GM12875 (cell line): ENCODE measurements around the gene MUC16.
"Not testable (repeated sequence)": the region's sequence is repeated elsewhere in the genome, so short reads cannot be mapped to it uniquely, and the experiment has no call there.

Experiments used
- H3K4me3 ChIP-seq: one replicate; pipeline ENCODE4 v1.5.1; 2011; ENCODE audit warnings: low read depth, low read length, control low read depth
- TF ChIP-seq, protein P1 (sequence below): IDR thresholded peaks from 2 replicates; pipeline ENCODE4 v1.5.1; 2011; ENCODE audit warnings: low read depth, mild to moderate bottlenecking, control low read depth, inconsistent platforms, low read length, moderate library complexity, borderline replicate concordance; ENCODE audit not compliant: insufficient read depth

MUC16 gene

DNA sequence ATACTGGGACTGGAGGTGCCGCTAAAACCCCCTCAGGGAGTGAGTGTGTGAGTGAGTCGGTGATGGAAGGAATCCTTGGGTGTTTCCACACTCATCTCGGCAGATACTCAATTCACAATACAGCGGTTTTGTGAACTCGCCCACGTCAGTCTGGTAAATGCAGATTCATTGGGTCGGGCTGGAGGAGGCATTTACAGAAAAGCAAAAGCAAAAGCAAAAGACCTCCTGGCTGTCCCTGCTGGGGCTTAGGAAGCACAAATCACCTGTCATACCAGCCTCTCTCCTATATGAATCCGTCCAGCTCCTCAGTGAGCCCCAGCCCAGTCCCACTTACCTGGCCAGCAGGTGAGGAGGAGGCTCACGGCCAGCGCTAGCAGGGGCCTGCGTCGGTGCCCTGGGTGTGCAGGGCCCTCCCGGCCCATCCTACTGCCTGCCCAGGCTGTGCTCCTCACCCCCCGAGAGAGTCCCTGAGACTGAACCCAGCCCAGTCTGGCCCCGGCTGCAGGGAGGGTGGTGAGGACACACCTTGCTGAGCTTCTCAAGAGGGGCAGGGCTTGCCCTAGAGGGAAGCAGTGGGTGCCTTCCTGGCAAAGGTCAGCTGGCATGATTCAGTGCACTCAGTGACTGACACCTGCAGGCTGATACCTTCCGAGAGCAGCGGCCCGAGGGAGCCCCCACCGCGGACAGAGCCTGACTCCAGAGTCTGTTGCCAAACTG, at the start of gene MUC16:
Gene MUC16, minus strand, starts transcription at position 475 of the 717 bp plus-strand sequence.
- H3K4me3 ChIP-seq = no peak within 1 kb of the TSS
- TF ChIP-seq, protein P1, sequence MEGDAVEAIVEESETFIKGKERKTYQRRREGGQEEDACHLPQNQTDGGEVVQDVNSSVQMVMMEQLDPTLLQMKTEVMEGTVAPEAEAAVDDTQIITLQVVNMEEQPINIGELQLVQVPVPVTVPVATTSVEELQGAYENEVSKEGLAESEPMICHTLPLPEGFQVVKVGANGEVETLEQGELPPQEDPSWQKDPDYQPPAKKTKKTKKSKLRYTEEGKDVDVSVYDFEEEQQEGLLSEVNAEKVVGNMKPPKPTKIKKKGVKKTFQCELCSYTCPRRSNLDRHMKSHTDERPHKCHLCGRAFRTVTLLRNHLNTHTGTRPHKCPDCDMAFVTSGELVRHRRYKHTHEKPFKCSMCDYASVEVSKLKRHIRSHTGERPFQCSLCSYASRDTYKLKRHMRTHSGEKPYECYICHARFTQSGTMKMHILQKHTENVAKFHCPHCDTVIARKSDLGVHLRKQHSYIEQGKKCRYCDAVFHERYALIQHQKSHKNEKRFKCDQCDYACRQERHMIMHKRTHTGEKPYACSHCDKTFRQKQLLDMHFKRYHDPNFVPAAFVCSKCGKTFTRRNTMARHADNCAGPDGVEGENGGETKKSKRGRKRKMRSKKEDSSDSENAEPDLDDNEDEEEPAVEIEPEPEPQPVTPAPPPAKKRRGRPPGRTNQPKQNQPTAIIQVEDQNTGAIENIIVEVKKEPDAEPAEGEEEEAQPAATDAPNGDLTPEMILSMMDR = no peak

DNA sequence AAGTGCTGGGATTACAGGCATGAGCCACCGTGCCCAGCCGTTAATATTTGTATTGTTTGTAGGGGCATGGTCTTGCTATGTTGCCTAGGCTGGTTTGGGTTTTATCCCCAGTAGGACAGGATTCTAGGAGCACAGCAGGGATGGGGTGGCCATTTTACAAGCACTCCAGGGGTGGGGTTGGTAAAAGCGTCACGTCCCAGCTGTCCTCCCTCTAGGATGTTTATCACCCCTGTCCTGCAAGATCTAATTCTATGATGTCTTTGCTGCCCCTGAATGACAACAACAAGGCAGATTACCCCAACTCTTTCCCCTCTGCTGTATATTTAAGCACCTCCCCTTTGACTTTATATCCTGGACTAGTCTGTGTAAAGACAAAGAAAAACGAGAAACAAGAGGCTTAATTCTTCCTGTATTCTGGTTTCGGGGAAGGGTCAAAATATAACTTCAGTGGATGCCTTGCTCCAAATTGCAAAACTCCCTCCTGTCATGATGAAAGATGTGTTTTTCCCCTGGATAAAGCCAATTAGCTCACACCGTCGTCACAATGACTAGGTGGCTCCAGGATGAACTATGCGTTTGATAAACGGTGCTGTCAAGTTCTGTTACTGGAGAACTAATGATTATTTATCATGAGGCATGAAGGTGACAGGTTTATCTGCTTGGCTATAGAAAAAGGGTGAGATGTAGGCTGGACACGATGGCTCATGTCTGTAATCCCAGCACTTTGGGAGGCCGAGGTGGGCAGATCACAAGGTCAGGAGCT, 48.9 kb upstream of the MUC16 start:
- TF ChIP-seq, protein P1 = no peak
- H3K4me3 ChIP-seq = no peak overlapping the region

DNA sequence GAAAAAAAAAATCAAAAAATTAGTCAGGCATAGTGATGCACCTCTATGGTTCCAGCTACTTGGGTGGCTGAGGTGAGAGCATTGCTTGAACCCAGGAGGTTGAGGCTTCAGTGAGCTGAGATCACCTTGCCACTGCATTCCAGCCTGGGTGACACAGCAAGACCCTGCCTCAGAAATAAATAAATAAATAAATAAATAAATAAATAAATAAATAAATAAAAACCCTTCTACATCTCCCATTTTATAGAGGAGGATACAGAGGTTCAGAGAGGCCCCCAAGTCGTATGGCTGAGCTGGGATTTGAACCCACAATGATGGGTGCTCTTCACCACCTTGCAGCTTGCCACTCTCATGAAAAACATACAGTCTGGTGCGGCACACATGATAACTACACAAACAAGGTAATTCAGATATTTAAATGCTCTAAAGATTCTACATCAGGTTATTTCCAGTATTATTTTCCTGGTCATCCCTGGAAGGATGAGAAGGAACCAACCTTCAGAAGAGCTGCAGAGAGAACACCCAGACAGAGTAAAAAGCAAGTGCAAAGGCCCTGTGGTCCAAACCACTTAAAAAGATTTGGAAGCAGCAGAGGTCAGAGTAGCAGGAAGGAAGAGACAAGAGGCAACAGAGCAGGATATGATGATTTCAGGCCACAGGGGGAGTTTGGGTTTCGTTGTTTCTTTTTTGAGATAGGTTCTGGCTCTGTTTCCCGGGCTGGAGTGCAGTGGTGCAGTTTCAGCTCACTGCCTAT, 47.5 kb upstream of the MUC16 start:
- TF ChIP-seq, protein P1 = no peak
- H3K4me3 ChIP-seq = no peak overlapping the region

DNA sequence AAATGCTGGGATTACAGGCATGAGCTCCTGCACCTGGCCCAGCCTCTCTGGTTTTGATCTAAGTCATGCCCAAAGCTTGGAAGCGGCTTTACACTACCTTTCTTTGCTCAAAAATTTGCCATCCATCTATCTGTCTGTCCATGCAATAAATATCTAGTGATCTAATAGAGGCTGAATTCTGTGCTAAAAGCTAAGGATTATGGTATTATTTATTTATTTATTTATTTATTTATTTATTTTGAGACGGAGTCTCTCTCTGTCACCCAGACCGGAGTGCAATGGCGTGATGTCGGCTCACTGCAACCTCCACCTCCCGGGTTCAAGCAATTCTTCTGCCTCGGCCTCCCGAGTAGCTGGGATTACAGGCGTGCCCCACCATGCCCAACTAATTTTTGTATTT, 45.9 kb upstream of the MUC16 start:
- not testable (repeated sequence) for H3K4me3 ChIP-seq

DNA sequence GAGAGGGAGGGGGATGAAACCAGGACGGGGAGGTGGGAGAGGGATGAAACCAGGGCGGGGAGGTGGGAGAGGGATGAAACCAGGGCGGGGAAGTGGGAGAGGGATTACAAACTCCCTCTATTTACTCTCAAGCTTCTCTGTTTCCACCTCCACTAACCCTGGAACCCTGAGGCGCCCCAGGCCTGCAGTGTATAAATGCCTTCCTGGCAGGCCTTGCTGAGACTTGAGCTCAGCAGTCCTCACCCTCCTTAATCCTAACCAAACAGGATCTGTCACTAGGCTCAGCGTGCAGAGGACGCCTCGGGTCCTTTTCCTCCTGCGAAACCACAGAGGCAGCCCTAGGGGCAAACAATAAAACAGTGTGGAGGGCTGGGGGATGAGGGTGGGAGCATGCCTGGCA, 44.6 kb upstream of the MUC16 start:
- TF ChIP-seq, protein P1 = no peak
- H3K4me3 ChIP-seq = no peak overlapping the region

DNA sequence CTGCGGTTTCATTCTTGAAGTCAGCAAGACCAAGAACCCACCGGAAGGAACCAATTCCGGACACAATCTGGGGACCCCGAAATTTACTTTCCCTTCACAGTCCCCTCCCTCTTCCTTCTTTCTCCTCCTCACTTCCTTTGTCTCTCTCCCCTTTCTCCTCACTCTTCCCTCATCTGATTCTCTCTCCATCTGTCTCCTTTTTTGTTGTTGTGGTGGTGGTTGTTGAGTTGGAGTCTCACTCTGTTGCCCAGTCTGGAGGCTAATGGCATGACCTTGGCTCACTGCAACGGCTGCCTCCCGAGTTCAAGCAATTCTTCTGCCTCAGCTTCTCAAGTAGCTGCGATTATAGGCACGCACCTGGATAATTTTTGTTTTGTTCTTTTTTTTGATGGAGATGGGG, 44.0 kb upstream of the MUC16 start:
- TF ChIP-seq, protein P1 = no peak
- no peak overlapping the region for H3K4me3 ChIP-seq

DNA sequence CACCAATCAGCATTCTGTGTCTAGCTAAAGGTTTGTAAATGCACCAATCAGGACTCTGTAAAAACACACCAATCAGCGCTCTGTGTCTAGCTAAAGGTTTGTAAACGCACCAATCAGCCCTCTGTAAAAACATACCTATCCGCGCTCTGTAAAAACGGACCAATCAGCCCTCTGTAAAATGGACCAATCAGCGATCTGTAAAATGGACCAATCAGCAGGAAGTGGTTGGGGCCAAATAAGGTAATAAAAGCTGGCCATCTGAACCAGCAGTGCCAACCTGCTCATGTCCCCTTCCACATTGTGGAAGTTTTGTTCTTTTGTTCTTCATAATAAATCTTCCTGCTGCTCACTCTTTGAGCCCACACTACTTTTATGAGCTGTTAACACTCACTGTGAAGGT, 43.5 kb upstream of the MUC16 start:
- H3K4me3 ChIP-seq = not testable (repeated sequence)

DNA sequence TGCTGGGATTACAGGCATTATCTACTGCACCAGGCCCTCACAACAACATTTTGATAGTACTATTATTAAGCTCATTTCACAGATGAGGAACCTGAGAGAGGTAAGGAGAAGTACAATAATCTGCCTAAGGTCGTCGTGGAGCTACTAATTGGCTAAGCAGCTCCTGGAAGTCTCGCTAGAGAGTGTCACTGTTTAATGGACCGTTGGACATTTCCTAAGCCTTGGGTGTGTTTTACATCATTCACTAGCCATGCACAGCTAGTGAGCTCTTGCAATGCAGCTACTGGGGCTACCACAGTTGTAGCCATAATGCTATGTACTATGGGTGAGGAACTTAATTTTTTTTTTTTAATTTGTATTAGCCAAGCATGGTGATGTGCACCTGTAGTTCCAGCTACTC, 42.7 kb upstream of the MUC16 start:
- TF ChIP-seq, protein P1 = no peak
- H3K4me3 ChIP-seq = no peak overlapping the region
